Measurements from ENCODE around the gene SLC9A5.

GRCh38 chr16:67252609-67253497 lies 4.1 kb downstream of the SLC9A5 start:
- TF ChIP-seq EZH2phosphoT487 (IDR thresholded peaks at IDR 0.05; ENCODE audit: unreplicated experiment) (no peak), POLR2AphosphoS5 (IDR thresholded peaks at IDR 0.05; ENCODE audit: low read depth) (no peak), EZH2 (IDR thresholded peaks at IDR 0.05; ENCODE audit: low read depth, unreplicated experiment) (no peak)
- TF ChIP-seq, protein P1, sequence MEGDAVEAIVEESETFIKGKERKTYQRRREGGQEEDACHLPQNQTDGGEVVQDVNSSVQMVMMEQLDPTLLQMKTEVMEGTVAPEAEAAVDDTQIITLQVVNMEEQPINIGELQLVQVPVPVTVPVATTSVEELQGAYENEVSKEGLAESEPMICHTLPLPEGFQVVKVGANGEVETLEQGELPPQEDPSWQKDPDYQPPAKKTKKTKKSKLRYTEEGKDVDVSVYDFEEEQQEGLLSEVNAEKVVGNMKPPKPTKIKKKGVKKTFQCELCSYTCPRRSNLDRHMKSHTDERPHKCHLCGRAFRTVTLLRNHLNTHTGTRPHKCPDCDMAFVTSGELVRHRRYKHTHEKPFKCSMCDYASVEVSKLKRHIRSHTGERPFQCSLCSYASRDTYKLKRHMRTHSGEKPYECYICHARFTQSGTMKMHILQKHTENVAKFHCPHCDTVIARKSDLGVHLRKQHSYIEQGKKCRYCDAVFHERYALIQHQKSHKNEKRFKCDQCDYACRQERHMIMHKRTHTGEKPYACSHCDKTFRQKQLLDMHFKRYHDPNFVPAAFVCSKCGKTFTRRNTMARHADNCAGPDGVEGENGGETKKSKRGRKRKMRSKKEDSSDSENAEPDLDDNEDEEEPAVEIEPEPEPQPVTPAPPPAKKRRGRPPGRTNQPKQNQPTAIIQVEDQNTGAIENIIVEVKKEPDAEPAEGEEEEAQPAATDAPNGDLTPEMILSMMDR (conservative IDR thresholded peaks at IDR 0.05; ENCODE audit: low read depth in 2 of 2) = no peak
